22Rv1 (cell line): ENCODE measurements around the gene LYPD1.

Source experiments
- H3K27ac ChIP-seq: fragments of 450-650 bp; 2 replicates; pipeline ENCODE4 v1.5.1; 2017
- CTCF ChIP-seq: fragments of 450-650 bp; IDR thresholded peaks from 2 replicates; pipeline ENCODE4 v1.5.1; 2017; ENCODE audit warnings: mild to moderate bottlenecking
- ZFX ChIP-seq: fragments of 450-650 bp; IDR thresholded peaks from 2 replicates; pipeline ENCODE4 v1.6.1; 2017; ENCODE audit warnings: antibody characterized with exemption, borderline replicate concordance

LYPD1 gene

GRCh38 chr2:132642415-132642814 is 27.6 kb downstream of the LYPD1 start:
- TF ChIP-seq ZFX = no peak
- no peak for TF ChIP-seq CTCF
- H3K27ac ChIP-seq = no peak overlapping the region

GRCh38 chr2:132641819-132642218 is 28.2 kb downstream of the LYPD1 start:
- no peak for TF ChIP-seq CTCF
- TF ChIP-seq ZFX = no peak
- H3K27ac ChIP-seq = no peak overlapping the region

- TF ChIP-seq ZFX (no peak), CTCF (no peak)
- H3K27ac ChIP-seq = no peak overlapping the region
These were observed 29.9 kb downstream of the LYPD1 start for GRCh38 chr2:132640116-132640515.

GRCh38 chr2:132638313-132639040 is 31.5 kb downstream of the LYPD1 start:
- TF ChIP-seq ZFX = no peak
- TF ChIP-seq CTCF = no peak
- H3K27ac ChIP-seq = no peak overlapping the region

- no peak overlapping the region for H3K27ac ChIP-seq
- TF ChIP-seq ZFX (no peak), CTCF (no peak)
These were observed 33.7 kb downstream of the LYPD1 start for GRCh38 chr2:132636346-132636745.

- H3K27ac ChIP-seq = no peak overlapping the region
- TF ChIP-seq CTCF (no peak), ZFX (no peak)
These were observed 36.4 kb downstream of the LYPD1 start for GRCh38 chr2:132633635-132634034.

- TF ChIP-seq CTCF = no peak
- TF ChIP-seq ZFX = no peak
- H3K27ac ChIP-seq = no peak overlapping the region
These were observed 37.9 kb downstream of the LYPD1 start for GRCh38 chr2:132632000-132632649.
